Measurements from ENCODE around the gene RIOX2.

- TF ChIP-seq CTCF (IDR thresholded peaks at IDR 0.05): no peak
- no peak for TF ChIP-seq POLR2A (IDR thresholded peaks at IDR 0.05)
Observed at GRCh38 chr3:98002717-98003116, 30.5 kb upstream of the RIOX2 start.
